ENCODE measurements around the gene ZNF521.

GRCh38 chr18:25134861-25135260, 217.1 kb downstream of the ZNF521 start:
- TF ChIP-seq POLR2AphosphoS5 (IDR thresholded peaks at IDR 0.05; ENCODE audit: low read depth, low read length), result no peak
- TF ChIP-seq REST (IDR thresholded peaks at IDR 0.05; ENCODE audit: insufficient read depth in 1 of 2, low read depth in 2 of 2, low read length in 2 of 2), result no peak

All from PFSK-1 (cell line).